Measurements from ENCODE around the gene ZNF316.

- TF ChIP-seq POLR2AphosphoS5 (IDR thresholded peaks at IDR 0.05; ENCODE audit: low read depth, low read length) (no peak), REST (IDR thresholded peaks at IDR 0.05; ENCODE audit: insufficient read depth in 1 of 2, low read depth in 2 of 2, low read length in 2 of 2) (no peak), TAF1 (IDR thresholded peaks at IDR 0.05; ENCODE audit: borderline replicate concordance, insufficient read depth, low read length) (no peak), SIN3A (IDR thresholded peaks at IDR 0.05; ENCODE audit: borderline replicate concordance, insufficient read depth, low read length) (no peak)
Measured at GRCh38 chr7:6646465-6646864, 9.3 kb downstream of the ZNF316 start.
